Vagina (tissue), 2 donors: ENCODE data around the gene FRMD4A.

ENCODE experiments used
- POLR2A ChIP-seq, 2 donors: fragments of 450-650 bp; IDR thresholded peaks; one replicate each; pipeline ENCODE4 v1.6.1; 2017; ENCODE audit warnings: antibody characterized with exemption in 2 of 2, mild to moderate bottlenecking in 2 of 2, moderate library complexity in 2 of 2
- POLR2AphosphoS5 ChIP-seq, 2 donors: sonication (generic); formaldehyde crosslinking; IDR thresholded peaks; one replicate each; pipeline ENCODE4 v1.9.0; 2017; ENCODE audit warnings: antibody characterized with exemption in 2 of 2, mild to moderate bottlenecking in 2 of 2, low read depth in 1 of 2; ENCODE audit not compliant: insufficient read depth in 1 of 2
- TF ChIP-seq, protein P1 (sequence below), 3 experiments: fragments of 450-650 bp in 2 of 3; fragments of 200-600 bp in 1 of 3; sonication (generic) in 1 of 3; IDR thresholded peaks; one replicate each; pipeline ENCODE4 v1.5.1; 2017 to 2019; ENCODE audit warnings: antibody characterized with exemption in 3 of 3, mild to moderate bottlenecking in 2 of 3, moderate library complexity in 2 of 3

DNA sequence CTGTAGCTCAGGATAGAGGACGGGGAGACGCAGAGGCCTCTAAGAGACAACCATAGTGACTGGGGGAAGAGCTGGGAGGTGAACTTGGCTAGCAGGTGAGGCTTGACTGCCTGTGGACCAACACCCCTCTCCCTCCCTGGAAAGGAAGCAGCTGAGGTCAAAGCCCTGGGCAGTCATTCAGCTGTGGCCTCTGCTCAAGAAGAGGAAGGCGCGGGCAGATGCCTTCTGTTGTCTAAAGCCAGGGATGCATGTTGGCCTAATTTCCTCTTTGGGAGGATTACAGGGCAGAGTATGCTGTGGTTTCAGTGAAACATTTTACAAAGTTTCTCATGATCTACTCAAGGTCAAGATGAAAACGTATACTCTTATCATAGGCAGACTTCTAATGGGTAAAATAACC, 416.8 kb downstream of the FRMD4A start:
- TF ChIP-seq, protein P1, sequence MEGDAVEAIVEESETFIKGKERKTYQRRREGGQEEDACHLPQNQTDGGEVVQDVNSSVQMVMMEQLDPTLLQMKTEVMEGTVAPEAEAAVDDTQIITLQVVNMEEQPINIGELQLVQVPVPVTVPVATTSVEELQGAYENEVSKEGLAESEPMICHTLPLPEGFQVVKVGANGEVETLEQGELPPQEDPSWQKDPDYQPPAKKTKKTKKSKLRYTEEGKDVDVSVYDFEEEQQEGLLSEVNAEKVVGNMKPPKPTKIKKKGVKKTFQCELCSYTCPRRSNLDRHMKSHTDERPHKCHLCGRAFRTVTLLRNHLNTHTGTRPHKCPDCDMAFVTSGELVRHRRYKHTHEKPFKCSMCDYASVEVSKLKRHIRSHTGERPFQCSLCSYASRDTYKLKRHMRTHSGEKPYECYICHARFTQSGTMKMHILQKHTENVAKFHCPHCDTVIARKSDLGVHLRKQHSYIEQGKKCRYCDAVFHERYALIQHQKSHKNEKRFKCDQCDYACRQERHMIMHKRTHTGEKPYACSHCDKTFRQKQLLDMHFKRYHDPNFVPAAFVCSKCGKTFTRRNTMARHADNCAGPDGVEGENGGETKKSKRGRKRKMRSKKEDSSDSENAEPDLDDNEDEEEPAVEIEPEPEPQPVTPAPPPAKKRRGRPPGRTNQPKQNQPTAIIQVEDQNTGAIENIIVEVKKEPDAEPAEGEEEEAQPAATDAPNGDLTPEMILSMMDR (IDR thresholded peaks at IDR 0.05) = no peak
- TF ChIP-seq POLR2AphosphoS5 (IDR thresholded peaks at IDR 0.05; ENCODE audit: insufficient read depth in 1 of 2, low read depth in 1 of 2) (no peak), POLR2A (IDR thresholded peaks at IDR 0.05) (no peak)
